ENCODE results near the gene ZNHIT3.
"Not testable (repeated sequence)": the region's sequence is repeated elsewhere in the genome, so short reads cannot be mapped to it uniquely, and the experiment has no call there.

GRCh38 chr17:36441792-36442191, 44.7 kb upstream of the ZNHIT3 start:
- TF ChIP-seq CTCF, POLR2A (IDR thresholded peaks at IDR 0.05): not testable (repeated sequence)
